Measurements from ENCODE around the gene EMC8.
"Not testable (repeated sequence)": the region's sequence is repeated elsewhere in the genome, so short reads cannot be mapped to it uniquely, and the experiment has no call there.

The EMC8 gene

DNA sequence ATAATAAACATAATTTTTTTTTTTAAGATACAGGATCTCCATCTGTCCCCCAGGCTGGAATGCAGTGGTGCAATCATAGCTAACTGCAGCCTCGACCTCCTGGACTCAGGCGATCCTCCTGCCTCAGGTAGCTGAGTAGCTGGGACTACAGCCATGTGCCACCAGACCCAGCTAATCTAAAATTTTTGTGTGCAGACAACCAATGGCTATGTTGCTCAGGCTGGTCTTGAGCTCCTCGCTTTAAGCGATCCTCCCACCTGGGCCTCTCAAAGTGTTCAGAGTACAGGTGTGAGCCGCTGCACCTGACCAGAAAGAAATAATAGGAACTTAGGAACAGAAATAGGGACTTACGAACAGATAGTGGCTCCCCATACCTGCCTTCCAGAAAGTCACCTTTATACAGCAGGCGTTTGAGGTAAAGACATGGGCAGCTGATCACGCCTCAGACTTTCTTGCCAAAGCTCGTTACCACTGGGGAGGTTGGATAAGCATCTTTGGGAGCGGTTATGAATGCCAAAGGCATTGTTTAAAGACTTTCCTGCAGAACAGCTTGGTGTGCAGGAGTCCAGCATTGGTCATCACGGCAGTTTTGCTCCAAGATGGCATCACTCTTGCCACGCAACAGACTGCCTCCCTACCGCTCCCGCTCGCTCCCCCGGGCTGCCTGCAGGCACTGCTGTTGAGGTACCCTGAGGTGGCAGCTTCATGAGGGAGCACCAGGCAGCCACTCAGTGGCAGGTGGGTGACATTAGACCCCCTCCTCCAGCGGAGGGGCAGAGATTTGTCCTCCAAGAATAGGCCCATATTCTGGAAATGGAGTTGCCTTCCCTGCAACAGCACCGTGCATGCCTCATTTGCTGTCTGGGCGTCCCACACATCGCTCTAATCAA is 13.7 kb upstream of the EMC8 start:
- DNase-seq (ENCODE audit: low read depth), result no peak
- TF ChIP-seq, protein P1, sequence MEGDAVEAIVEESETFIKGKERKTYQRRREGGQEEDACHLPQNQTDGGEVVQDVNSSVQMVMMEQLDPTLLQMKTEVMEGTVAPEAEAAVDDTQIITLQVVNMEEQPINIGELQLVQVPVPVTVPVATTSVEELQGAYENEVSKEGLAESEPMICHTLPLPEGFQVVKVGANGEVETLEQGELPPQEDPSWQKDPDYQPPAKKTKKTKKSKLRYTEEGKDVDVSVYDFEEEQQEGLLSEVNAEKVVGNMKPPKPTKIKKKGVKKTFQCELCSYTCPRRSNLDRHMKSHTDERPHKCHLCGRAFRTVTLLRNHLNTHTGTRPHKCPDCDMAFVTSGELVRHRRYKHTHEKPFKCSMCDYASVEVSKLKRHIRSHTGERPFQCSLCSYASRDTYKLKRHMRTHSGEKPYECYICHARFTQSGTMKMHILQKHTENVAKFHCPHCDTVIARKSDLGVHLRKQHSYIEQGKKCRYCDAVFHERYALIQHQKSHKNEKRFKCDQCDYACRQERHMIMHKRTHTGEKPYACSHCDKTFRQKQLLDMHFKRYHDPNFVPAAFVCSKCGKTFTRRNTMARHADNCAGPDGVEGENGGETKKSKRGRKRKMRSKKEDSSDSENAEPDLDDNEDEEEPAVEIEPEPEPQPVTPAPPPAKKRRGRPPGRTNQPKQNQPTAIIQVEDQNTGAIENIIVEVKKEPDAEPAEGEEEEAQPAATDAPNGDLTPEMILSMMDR (IDR thresholded peaks at IDR 0.05; ENCODE audit: insufficient read depth, low read depth, low read length, missing control alignments), result no peak
- H3K4me3 ChIP-seq (ENCODE audit: low read depth, low read length), result no peak overlapping the region

DNA sequence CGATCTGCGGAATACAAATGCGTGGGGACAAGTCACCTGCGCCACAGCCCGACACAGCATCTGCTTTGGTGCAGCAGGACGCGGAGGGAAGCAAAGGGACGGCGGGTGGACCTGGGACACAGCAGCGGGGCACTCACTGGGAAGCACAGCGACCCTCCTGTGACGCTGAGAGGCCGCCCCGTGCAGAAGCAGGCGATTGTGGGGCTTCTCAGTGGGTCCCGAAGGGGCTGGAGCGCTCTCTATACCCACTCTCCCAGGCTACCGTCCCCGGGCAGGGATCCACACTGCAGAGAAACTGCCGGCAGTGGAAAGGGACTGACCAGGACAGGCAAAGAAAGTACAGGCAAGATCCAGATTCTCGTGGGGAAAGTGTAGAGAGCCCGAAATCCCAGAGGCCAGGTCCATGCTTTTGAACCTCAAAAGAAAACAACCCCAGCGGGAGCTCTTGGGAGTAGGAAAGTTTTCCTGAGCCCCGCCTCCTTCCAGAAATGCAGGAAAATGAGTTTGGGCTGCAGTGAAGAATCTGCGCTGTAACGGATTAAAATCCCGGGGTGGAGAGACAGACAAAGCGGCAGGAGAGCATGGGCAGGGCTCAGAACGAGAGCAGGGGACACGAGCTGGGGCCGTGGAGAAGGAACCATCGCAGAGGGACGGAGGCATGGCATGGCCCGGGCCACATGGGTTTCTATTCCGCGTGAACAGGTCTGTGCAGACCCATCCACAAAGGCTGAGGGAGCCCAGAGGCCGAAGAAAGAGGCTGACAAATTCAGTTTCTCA is 12.9 kb upstream of the EMC8 start:
- TF ChIP-seq, protein P1 (IDR thresholded peaks at IDR 0.05; ENCODE audit: insufficient read depth, low read depth, low read length, missing control alignments), result no peak
- H3K4me3 ChIP-seq (ENCODE audit: low read depth, low read length), result no peak overlapping the region
- DNase-seq (ENCODE audit: low read depth), result no peak

DNA sequence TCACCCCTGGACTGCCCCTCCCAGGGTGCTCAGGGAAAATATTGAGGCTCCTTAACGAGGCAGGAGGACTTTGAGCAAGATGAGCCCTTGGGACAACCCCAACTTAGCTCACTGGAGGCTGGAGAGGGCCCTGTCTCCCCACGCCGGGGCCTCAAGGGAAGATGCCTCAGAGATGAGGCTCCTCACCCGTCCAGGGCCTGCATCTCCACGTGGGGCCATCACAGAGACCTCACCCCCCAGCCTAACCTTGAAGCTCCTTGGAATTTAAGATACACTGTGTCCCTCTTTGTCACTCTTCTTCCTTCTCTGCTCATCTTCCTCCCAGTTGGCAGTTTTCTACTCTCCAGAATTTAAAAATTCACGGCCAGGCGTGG is 11.4 kb upstream of the EMC8 start:
- DNase-seq (ENCODE audit: low read depth), result no peak
- no peak overlapping the region for H3K4me3 ChIP-seq (ENCODE audit: low read depth, low read length)
- TF ChIP-seq, protein P1 (IDR thresholded peaks at IDR 0.05; ENCODE audit: insufficient read depth, low read depth, low read length, missing control alignments), result no peak

DNA sequence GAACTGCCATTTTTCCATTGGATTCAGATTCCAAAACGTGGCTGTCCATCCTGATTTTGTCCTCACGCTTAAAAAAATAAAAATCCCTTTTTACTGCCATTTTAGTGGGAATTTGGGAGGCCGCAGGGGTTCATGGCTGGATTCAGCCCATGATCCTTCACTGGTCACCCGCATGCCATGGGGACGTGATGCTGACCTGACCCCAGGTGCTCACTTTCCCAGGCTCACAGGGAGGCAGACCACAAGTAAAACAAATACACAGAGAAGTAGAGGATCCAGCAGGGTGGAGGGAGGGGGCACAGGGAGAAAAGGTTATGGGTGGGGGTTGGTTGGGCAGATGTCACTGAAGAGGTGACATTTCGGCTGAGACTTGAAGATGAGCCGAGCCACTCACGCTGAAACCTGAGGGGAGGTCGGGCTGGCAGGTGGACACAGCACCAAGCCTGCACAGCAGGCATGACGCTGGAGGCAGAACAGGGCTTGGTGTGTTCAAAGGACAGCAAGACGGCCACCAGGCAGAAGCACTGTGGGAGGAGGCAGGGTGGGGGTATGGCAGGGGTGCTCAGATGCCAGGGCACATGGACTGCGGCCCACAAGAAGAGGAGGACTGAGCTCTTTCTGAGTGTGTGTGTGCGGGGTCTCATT is 10.9 kb upstream of the EMC8 start:
- DNase-seq (ENCODE audit: low read depth), result no peak
- no peak overlapping the region for H3K4me3 ChIP-seq (ENCODE audit: low read depth, low read length)
- TF ChIP-seq, protein P1 (IDR thresholded peaks at IDR 0.05; ENCODE audit: insufficient read depth, low read depth, low read length, missing control alignments), result no peak

DNA sequence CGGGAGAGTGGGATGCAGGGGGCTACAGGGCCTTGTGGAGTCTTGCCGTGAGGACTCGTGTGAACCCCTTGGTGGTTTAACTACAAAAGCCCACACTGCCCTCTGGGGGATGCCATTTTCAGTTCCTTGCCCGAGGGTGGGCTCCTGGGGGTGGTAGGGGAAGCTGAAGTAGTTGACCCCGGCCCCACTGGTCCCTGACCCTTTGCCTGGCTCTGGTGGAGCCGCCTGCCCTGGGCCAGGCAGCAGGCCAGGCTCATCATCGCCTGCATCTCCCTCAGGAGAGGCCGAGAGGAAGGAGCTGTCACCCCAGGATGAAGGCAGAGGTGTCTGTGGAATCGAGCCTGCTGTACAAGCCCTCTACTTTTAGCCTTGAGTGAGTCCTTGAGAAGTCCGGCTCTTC is 10.3 kb upstream of the EMC8 start:
- H3K4me3 ChIP-seq (ENCODE audit: low read depth, low read length), result no peak overlapping the region
- TF ChIP-seq, protein P1 (IDR thresholded peaks at IDR 0.05; ENCODE audit: insufficient read depth, low read depth, low read length, missing control alignments), result no peak
- DNase-seq (ENCODE audit: low read depth), result no peak

DNA sequence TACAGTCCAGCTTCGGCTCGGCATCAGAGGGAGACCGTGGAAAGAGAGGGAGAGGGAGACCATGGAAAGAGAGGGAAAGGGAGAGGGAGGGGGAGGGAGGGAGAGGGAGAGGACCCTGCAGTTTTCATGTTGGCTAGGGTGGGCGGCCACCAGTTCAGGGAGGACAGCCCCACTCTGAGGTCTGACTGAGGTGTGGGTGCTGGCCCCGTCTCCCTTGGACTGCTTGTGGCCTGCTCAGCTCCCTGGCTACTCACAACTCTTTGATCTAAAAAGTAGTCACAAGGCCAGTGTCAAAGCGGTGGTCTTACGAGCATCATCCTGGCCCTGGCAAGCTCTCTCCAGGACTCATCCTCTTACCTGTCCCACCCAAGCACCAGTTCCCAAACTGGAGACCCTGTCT is 9.6 kb upstream of the EMC8 start:
- H3K4me3 ChIP-seq (ENCODE audit: low read depth, low read length), result no peak overlapping the region
- TF ChIP-seq, protein P1 (IDR thresholded peaks at IDR 0.05; ENCODE audit: insufficient read depth, low read depth, low read length, missing control alignments), result no peak
- no peak for DNase-seq (ENCODE audit: low read depth)

DNA sequence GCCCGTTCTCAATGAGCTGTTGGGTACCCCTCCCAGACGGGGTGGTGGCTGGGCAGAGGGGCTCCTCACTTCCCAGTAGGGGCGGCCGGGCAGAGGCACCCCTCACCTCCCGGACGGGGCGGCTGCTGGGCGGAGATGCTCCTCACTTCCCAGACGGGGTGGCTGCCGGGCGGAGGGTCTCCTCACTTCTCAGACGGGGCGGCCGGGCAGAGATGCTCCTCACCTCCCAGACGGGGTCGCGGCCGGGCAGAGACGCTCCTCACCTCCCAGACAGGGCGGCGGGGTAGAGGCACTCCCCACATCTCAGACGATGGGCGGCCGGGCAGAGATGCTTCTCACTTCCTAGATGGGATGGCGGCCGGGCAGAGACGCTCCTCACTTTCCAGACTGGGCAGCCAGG is 8.8 kb upstream of the EMC8 start:
- not testable (repeated sequence) for DNase-seq (ENCODE audit: low read depth); H3K4me3 ChIP-seq (ENCODE audit: low read depth, low read length)

DNA sequence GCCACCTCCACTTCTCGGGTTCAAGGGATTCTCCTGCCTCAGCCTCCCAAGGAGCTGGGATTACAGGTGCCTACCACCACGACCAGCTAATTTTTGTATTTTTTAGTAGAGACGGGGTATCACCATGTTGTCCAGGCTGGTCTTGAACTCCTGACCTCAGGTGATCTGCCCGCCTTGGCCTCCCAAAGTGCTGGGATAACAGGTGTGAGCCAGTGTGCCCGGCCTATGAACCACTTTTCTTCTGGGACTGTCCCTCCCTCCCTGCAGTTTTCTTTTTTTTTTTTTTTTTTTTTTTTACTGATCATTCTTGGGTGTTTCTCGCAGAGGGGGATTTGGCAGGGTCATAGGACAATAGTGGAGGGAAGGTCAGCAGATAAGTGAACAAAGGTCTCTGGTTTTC is 8.0 kb upstream of the EMC8 start:
- not testable (repeated sequence) for DNase-seq (ENCODE audit: low read depth); H3K4me3 ChIP-seq (ENCODE audit: low read depth, low read length)

Data from GM12865 (cell line).